Activated CD4-positive, alpha-beta memory T cell treated with anti-CD3 and anti-CD28 coated beads for 36 hours (primary cell): ENCODE results near the gene PRMT1. TPM values are rescaled to one million over a fixed set of nuclear protein-coding genes. Genes with fewer than 3 reads are reported as not detected.
A peak's percentile ranks its signal among the peaks of the same experiment; 100 is the strongest.

Experiments used
- CTCF ChIA-PET: fragments of 350-600 bp; sonication (Branson Sonifier 250); formaldehyde crosslinking; loops from one replicate; lab custom pipeline; 2021; ENCODE audit warnings: antibody characterized with exemption, inconsistent platforms; lab: Charles Lee
- POLR2A ChIA-PET: fragments of 350-600 bp; sonication (Branson Sonifier 250); formaldehyde crosslinking; loops from one replicate; lab custom pipeline; 2021; ENCODE audit warnings: antibody characterized with exemption; lab: Charles Lee
- DNase-seq: peaks from one replicate; pipeline ENCODE4 v3.0.0-alpha.2; 2020
- H3K27ac Mint-ChIP-seq: one replicate; pipeline ENCODE4 v1.8.0; 2021; ENCODE audit warnings: mixed read lengths
- H3K27me3 Mint-ChIP-seq: one replicate; pipeline ENCODE4 v1.8.0; 2021; ENCODE audit warnings: mixed read lengths
- H3K36me3 Mint-ChIP-seq: one replicate; pipeline ENCODE4 v1.8.0; 2021; ENCODE audit warnings: mixed read lengths
- H3K4me1 Mint-ChIP-seq: one replicate; pipeline ENCODE4 v1.8.0; 2021; ENCODE audit warnings: low read depth, mixed read lengths
- H3K4me3 Mint-ChIP-seq: one replicate; pipeline ENCODE4 v1.8.0; 2021; ENCODE audit warnings: mild to moderate bottlenecking, mixed read lengths
- H3K9me3 Mint-ChIP-seq: one replicate; pipeline ENCODE4 v1.8.0; 2021; ENCODE audit warnings: mixed read lengths
- intact Hi-C: fragments of 100-400 bp; cut with micrococcal nuclease; formaldehyde crosslinking; loops from one replicate; pipeline ENCODE4 v1.15.1; 2023
- total RNA-seq, 2 experiments: library from RNA; stranded (reverse); gene quantifications; one replicate each; pipeline ENCODE4 v1.2.3, GENCODE V29; 2021

Gene PRMT1
- total RNA-seq, 2 experiments from 2014 or later: 315 to 325 TPM

- Mint-ChIP-seq H3K9me3 (no peaks in the 10 kb centered on the region), H3K27ac (peak overlapping the region; percentile 96)
- POLR2A ChIA-PET: interaction anchor here (0.6 to 5.6 kb wide), 16 partner anchors 12 to 225 kb away, joined by 3 to 48 read pairs (median 4); partner anchors contain the start of genes ADM5, BCL2L12, CPT1C and IRF3
Measured at GRCh38 chr19:49676784-49677230, 264 bp upstream of the PRMT1 start.

GRCh38 chr19:49677901-49678674, 1.0 kb downstream of the PRMT1 start:
- ChIA-PET POLR2A (interaction anchor here (0.8 to 5.6 kb wide), 10 partner anchors 12 to 182 kb away, joined by 3 to 48 read pairs (median 6); partner anchors contain the start of genes ADM5, BCL2L12, CPT1C and FUZ), CTCF (interaction anchor here (0.6 to 5.2 kb wide), 14 partner anchors 13 to 1003 kb away, joined by 3 to 31 read pairs (median 4); partner anchors contain the start of genes BCL2L12, GYS1, IRF3 and RCN3)
- H3K27me3 Mint-ChIP-seq: no peaks in the 10 kb centered on the region
- peaks cover 16% of the 10 kb centered on the region for H3K36me3 Mint-ChIP-seq
- intact Hi-C loops: loop anchor here (1.0 to 5.0 kb wide), 8 partner anchors 109 to 649 kb away; partner anchors contain the start of genes AKT1S1, ALDH16A1, KCNC3 and RPS11
- peak; percentile 89 for DNase-seq
- H3K4me3 Mint-ChIP-seq: peak overlapping the region; percentile 98
- peak overlapping the region; percentile 96 for H3K27ac Mint-ChIP-seq
- peaks cover 43% of the 10 kb centered on the region for H3K4me1 Mint-ChIP-seq
- no peaks in the 10 kb centered on the region for H3K9me3 Mint-ChIP-seq

More at GRCh38 chr19:49676784-49677230, 264 bp upstream of the PRMT1 start:
- no peaks in the 10 kb centered on the region for H3K27me3 Mint-ChIP-seq
- H3K4me1 Mint-ChIP-seq: peaks cover 42% of the 10 kb centered on the region
- intact Hi-C loops: loop anchor here (1.0 to 5.0 kb wide), 9 partner anchors 12 to 650 kb away; partner anchors contain the start of genes ALDH16A1, BCL2L12, IRF3 and KCNC3
- CTCF ChIA-PET: interaction anchor here (0.9 to 5.2 kb wide), 9 partner anchors 12 to 683 kb away, joined by 3 to 31 read pairs (median 5); partner anchors contain the start of genes BCL2L12, CPT1C, GYS1 and IRF3
- H3K4me3 Mint-ChIP-seq: peak overlapping the region; percentile 98
- peaks cover 11% of the 10 kb centered on the region for H3K36me3 Mint-ChIP-seq
- peak; percentile 100 for DNase-seq

DNA sequence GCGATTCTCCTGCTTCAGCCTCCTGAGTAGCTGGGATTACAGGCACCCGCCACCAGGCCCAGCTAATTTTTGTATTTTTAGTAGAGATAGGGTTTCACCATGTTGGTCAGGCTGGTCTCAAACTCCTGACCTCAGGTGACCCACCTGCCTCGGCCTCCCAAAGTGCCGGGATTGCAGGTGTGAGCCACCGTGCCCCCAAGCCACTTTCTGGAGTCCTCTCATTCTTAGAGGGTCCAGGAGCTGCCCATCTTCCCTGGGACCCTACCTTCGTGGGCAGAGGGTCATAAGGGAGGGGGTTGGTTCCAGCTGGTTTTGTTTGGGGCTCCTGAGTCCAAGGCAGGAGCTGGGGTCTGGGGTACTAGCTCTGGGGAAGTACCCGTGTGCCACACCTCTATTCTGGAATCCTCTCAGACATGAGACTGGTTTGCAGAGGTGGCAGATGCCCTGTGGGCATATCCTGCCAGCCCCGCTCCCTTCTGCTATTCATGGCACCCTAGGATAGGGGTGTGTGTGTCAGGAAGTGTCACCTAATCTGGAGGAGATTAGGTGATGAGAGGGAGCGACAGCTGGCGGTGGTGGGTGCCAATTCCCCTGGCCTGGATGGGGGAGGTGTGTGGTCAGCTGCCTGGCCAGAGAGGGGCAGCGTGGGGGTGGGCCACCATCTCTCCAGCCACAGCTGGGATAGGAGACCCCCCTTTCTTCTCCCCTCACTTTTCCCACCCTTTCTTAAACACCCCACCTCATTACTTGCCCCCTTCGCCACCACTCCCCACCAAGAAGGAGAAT, 2.1 kb downstream of the PRMT1 start:
- Mint-ChIP-seq H3K4me3 (peak overlapping the region; percentile 98), H3K36me3 (peaks cover 25% of the 10 kb centered on the region), H3K4me1 (peaks cover 43% of the 10 kb centered on the region), H3K9me3 (no peaks in the 10 kb centered on the region), H3K27ac (peak overlapping the region; percentile 96), H3K27me3 (no peaks in the 10 kb centered on the region)
- no peak for DNase-seq
- intact Hi-C loops: loop anchor here (1.0 to 5.0 kb wide), 3 partner anchors 132 to 648 kb away; partner anchors contain the start of genes AKT1S1, KCNC3 and TBC1D17
- ChIA-PET POLR2A (interaction anchor here (0.8 to 5.6 kb wide), 4 partner anchors 14 to 152 kb away, joined by 3 to 48 read pairs (median 3); partner anchors contain the start of genes BCL2L12, FUZ, IRF3 and RRAS), CTCF (interaction anchor here (0.6 to 5.2 kb wide), 9 partner anchors 14 to 305 kb away, joined by 3 to 31 read pairs (median 4); partner anchors contain the start of genes BCL2L12, IRF3, RCN3 and RRAS)

DNA sequence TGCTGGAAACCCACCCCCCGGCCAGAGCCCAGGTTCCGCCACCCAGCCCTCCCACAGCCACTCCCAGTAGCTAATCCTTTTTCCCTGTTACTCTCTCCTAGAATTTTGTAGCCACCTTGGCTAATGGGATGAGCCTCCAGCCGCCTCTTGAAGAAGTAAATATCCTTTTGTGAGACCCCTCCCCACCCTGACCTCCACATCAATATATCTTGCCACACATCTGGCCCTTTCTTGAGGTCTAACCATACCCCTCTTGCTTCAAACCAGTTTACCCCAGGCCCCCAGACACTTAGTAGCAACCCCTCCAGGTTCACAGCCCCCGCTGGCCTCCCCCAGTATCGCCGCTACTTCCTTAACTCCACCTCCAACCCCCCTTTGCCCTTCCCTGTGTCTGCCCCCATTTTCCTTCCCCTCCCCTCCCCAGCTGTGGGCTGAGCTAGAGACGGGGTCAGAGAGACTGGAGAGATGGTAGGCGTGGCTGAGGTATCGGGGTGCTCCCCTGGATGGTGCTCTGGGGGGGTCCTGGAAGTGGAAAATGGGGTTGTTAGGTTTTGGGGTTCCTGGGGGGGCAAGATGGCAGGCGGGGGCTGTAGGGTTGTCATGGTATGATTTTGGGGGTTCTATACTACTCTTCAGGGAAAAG, 2.8 kb downstream of the PRMT1 start:
- Mint-ChIP-seq H3K36me3 (peaks cover 29% of the 10 kb centered on the region), H3K27me3 (no peaks in the 10 kb centered on the region), H3K4me3 (peak overlapping the region; percentile 41), H3K4me1 (peaks cover 43% of the 10 kb centered on the region), H3K9me3 (no peaks in the 10 kb centered on the region), H3K27ac (peak overlapping the region; percentile 67)
- intact Hi-C loops: loop anchor here (5.0 kb wide), 1 partner anchor 647 kb away; the partner anchor contains the start of gene KCNC3
- ChIA-PET POLR2A (interaction anchor here (0.6 to 5.6 kb wide), 2 partner anchors 39 to 1179 kb away, joined by 3 to 48 read pairs; partner anchors contain the start of genes RRAS and SCAF1), CTCF (interaction anchor here (0.6 to 5.2 kb wide), 6 partner anchors 13 to 305 kb away, joined by 3 to 31 read pairs (median 4); partner anchors contain the start of genes BCL2L12, IRF3 and SCAF1)
- DNase-seq: no peak

- H3K4me1 Mint-ChIP-seq: peaks cover 43% of the 10 kb centered on the region
- DNase-seq: peak; percentile 96
- ChIA-PET CTCF (interaction anchor here (0.5 to 2.2 kb wide), 25 partner anchors 8 to 198 kb away, joined by 3 to 12 read pairs (median 4); partner anchors contain the start of genes AP2A1, RRAS and SCAF1), POLR2A (interaction anchor here (0.6 to 1.2 kb wide), 3 partner anchors 11 to 1180 kb away, joined by 3 read pairs; no protein-coding TSS in a partner anchor)
- H3K36me3 Mint-ChIP-seq: peaks cover 36% of the 10 kb centered on the region
- intact Hi-C loops: no loop called here
- H3K4me3 Mint-ChIP-seq: no peak overlapping the region
- no peaks in the 10 kb centered on the region for H3K9me3 Mint-ChIP-seq
- no peaks in the 10 kb centered on the region for H3K27me3 Mint-ChIP-seq
- peak overlapping the region; percentile 67 for H3K27ac Mint-ChIP-seq
Measured at GRCh38 chr19:49680421-49681351, 3.6 kb downstream of the PRMT1 start.

DNA sequence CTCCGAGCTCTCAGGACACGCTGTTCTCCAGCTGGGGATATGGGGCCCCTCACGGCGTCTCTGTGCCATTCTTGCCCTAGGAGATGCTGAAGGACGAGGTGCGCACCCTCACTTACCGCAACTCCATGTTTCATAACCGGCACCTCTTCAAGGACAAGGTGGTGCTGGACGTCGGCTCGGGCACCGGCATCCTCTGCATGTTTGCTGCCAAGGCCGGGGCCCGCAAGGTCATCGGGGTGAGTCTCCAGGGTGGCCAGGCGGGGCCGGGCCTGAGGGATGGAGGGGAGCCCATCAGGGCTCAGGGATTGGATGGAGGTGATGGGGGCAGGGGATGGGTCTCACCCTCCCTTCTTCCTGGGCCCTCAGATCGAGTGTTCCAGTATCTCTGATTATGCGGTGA, 4.8 kb downstream of the PRMT1 start:
- intact Hi-C loops: no loop called here
- Mint-ChIP-seq H3K4me3 (no peak overlapping the region), H3K4me1 (peaks cover 37% of the 10 kb centered on the region), H3K27ac (peak overlapping the region; percentile 38), H3K27me3 (no peaks in the 10 kb centered on the region), H3K36me3 (peaks cover 39% of the 10 kb centered on the region), H3K9me3 (no peaks in the 10 kb centered on the region)
- ChIA-PET POLR2A (no interaction called here), CTCF (interaction anchor here (0.9 to 2.2 kb wide), 4 partner anchors 10 to 133 kb away, joined by 3 to 12 read pairs (median 4); partner anchors contain the start of gene SCAF1)
- no peak for DNase-seq

GRCh38 chr19:49682274-49682673, 5.2 kb downstream of the PRMT1 start:
- H3K4me3 Mint-ChIP-seq: no peak overlapping the region
- H3K9me3 Mint-ChIP-seq: no peaks in the 10 kb centered on the region
- H3K27ac Mint-ChIP-seq: peak overlapping the region; percentile 51
- no peak for DNase-seq
- no peaks in the 10 kb centered on the region for H3K27me3 Mint-ChIP-seq
- ChIA-PET POLR2A (no interaction called here), CTCF (interaction anchor here (1.9 to 2.2 kb wide), 2 partner anchors 10 to 134 kb away, joined by 4 to 12 read pairs; no protein-coding TSS in a partner anchor)
- H3K4me1 Mint-ChIP-seq: peaks cover 37% of the 10 kb centered on the region
- intact Hi-C loops: no loop called here
- peaks cover 43% of the 10 kb centered on the region for H3K36me3 Mint-ChIP-seq

GRCh38 chr19:49683814-49684250, 6.8 kb downstream of the PRMT1 start:
- ChIA-PET CTCF (interaction anchor here (1.0 to 1.6 kb wide), 4 partner anchors 9 to 24 kb away, joined by 3 to 4 read pairs (median 3); no protein-coding TSS in a partner anchor), POLR2A (interaction anchor here (1.0 kb wide), 1 partner anchor 25 kb away, joined by 3 read pairs; no protein-coding TSS in a partner anchor)
- no peak for DNase-seq
- Mint-ChIP-seq H3K27me3 (no peaks in the 10 kb centered on the region), H3K9me3 (no peaks in the 10 kb centered on the region), H3K36me3 (peaks cover 54% of the 10 kb centered on the region), H3K4me1 (peaks cover 31% of the 10 kb centered on the region), H3K4me3 (no peak overlapping the region), H3K27ac (no peak overlapping the region)
- intact Hi-C loops: no loop called here

DNA sequence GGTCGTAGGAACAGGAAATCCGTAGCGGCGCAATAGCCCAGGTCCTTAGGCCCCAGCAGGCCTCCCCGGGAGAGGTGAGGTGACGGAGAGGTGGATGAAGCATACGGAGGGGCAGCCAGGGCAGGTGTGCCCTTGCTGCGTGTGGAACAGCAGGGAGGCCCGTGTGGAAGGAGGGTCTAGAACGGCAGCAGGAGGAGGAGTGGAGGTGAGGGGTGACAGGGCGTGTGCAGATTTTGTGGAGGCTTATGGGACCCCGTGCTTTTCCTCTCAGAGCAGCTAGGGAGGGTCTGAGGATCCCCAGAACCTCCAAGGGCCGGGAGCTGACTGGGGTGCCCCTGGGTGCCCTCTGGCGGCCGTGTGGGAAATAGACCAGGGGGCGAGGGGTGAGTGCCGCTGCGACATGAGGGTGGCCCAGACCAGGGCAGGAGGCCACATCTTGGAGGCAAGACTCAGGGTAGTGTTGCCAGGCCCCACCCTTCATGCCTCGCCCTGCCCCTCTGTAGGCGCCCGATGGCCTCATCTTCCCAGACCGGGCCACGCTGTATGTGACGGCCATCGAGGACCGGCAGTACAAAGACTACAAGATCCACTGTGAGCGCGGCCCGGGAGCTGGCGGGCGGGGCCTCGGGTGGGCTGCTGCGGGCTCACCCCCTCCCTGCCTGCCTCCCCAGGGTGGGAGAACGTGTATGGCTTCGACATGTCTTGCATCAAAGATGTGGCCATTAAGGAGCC, 7.3 kb downstream of the PRMT1 start:
- peak; percentile 39 for DNase-seq
- ChIA-PET CTCF (interaction anchor here (0.6 to 1.6 kb wide), 10 partner anchors 9 to 178 kb away, joined by 3 to 5 read pairs (median 3); no protein-coding TSS in a partner anchor), POLR2A (interaction anchor here (1.0 kb wide), 1 partner anchor 25 kb away, joined by 3 read pairs; no protein-coding TSS in a partner anchor)
- Mint-ChIP-seq H3K27me3 (no peaks in the 10 kb centered on the region), H3K9me3 (no peaks in the 10 kb centered on the region), H3K4me1 (peaks cover 26% of the 10 kb centered on the region), H3K4me3 (no peak overlapping the region), H3K27ac (no peak overlapping the region), H3K36me3 (peaks cover 54% of the 10 kb centered on the region)
- intact Hi-C loops: no loop called here
